ENCODE measurements around the gene CFAP73. TPM values are rescaled to one million over a fixed set of nuclear protein-coding genes. Genes with fewer than 3 reads are reported as not detected.
A peak's percentile ranks its signal among the peaks of the same experiment; 100 is the strongest.
"Not testable (repeated sequence)": the region's sequence is repeated elsewhere in the genome, so short reads cannot be mapped to it uniquely, and the experiment has no call there.

CFAP73 gene
- total RNA-seq, 1 donor from 2014 or later = not detected

DNA sequence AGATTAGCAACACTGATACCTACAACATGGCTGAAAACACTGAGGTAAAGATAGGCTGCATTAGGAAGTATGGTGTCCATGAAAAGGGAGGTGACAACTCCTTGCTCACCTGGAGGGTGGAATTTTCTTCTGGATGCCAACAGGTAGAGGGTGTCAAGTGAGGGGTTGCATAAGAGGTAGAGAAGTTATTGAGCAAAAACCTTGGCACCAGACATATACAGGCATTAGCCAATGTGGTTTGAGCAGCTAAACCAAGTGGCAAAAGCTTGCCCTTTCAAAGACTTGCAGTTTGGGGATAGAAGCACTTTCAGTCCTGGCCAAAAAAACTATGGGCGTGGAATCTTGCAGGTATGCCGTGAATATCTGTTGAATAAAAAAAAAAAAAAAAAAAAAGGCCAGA, 39.8 kb downstream of the CFAP73 start:
- no peak for DNase-seq (ENCODE audit: low spot score)

DNA sequence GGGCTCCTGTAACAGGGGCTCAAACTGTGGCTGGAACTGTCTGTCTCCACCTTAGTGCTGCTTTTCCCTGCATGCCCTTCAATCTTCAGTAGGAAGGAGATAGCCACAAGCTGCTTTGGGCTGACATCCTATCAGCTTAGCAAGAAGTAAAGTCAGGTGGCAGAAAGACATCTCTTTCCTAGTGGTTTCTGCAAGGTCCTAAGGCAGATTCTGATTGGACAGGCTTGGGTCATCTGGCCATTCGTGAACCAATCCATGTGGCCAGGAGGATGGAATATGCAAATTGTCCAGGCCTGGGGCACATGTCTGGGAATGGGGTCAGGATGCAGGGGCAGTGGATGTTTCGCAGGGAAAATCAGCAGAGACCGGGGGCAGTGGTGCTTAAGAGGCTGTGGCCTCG, 41.2 kb downstream of the CFAP73 start:
- no peak for DNase-seq (ENCODE audit: low spot score)

DNA sequence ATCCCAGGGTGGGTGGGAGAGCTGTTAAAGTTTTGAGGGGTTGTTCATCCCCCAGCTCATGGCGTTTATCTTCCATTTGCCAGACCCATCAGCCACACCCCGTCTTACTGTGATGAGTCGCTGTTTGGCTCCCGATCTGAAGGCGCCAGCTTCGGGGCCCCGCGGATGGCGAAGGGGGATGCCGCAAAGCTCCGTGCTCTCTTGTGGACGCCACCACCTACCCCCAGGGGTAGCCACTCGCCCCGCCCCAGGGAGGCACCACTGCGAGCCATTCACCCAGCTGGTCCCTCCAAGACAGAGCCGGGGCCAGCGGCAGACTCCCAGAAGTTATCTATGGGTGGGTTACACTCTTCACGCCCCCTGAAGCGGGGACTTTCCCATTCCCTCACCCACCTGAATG, 41.7 kb downstream of the CFAP73 start:
- DNase-seq (ENCODE audit: low spot score) = no peak

DNA sequence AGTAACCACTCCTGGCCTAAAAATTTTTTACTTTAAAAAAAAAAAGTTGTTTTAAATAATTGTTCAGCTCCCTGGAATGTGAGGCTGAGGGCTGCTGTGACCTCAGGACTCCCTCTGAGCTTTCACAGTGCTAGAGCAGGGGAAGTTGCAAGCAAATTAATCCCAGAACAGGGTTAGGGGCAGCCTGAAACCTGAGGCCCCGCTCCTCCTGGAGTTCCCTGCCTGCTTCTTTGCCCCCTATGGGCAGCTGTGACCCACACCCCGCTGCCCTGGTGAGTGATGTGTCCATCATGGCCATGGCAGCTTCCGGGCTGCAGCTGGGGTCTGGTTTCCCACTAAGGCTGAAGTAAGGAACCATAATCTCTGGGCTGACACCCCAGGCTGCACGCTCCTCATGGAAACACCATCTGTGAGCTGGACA, 45.5 kb downstream of the CFAP73 start:
- DNase-seq (ENCODE audit: low spot score) = no peak

DNA sequence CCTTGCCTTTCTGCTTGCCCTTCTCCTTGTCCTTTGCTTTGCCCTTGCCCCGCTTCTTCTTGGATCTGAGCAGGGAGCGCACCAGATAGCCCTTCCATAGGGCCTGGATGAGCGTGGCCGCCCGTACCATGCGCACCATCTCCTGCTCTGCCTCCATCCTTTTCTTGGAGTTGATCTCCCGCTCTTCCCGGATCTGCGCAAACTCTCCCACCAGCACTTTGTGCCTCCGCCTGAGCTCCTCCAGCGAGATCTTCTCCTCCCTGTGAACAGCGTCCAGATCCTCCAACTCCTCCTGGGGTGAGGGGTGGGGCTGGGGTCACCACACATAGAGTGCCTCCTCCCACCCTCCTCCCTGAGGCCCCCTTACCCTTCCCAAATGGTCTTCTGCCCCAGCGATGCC, 46.1 kb downstream of the CFAP73 start:
- no peak for DNase-seq (ENCODE audit: low spot score)

DNA sequence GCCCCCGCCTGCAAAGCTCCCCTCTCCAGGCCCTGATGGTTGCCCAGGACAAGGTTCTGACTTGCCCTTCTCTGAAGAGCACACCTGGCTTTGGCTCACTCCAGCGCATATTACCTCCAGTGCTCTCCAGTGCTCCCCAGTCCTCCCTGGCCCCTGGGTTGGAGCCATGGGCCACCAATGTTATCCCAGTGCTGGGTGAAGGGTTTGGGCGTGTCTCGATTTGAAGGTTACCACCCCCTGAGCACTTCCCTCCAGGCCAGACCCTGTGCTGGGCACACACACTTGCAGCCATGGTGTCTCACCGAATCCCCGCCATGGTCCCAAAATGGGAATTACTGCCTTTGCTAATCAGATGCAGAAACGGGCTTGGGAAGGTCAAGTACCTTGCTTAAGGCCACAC, 47.1 kb downstream of the CFAP73 start:
- no peak for DNase-seq (ENCODE audit: low spot score)

DNA sequence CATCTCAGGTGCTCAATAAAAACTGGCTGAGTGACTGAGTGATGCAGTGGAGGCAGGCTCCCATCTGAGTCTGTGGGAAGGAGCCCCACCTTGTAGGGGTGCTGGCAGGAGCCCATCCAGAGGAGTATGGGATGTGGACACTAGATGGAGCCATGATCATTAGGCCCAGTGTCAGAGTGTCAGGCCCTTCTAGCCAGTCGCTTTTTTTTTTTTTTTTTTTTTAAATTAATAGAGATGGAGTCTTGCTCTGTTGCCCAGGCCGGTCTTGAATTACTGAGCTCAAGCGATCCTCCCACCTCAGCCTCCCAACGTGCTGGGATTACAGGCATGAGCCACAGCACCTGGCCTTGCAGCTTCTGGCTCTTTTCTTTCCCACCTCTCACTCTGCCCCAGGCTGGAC, 47.5 kb downstream of the CFAP73 start:
- DNase-seq (ENCODE audit: low spot score) = peak; percentile 73

DNA sequence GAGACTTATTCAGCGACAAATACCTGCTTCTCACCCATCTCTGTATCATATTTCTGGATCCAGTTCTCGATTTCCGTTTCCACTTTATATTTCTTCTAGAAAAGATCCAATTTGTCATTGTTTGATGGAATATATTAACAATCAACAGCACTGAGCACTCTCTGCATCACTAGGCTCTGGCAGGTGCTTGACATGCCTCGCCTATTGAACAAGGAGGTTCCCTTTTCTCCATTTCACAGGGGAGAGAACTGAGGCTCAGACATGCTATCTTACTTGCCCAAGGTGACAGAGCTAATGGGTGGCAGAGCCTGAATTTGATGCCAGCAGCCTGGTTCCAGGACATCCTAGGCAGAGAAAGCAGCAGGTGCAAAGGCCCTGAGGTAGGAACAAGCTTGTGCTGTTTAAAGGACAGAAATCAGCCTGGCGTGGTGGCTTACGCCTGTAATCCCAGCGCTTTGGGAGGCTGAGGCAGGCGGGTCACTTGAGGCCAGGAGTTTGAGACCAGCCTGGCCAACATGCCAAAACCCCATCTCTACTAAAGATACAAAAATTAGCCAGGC, 48.1 kb downstream of the CFAP73 start:
- no peak for DNase-seq (ENCODE audit: low spot score)

DNA sequence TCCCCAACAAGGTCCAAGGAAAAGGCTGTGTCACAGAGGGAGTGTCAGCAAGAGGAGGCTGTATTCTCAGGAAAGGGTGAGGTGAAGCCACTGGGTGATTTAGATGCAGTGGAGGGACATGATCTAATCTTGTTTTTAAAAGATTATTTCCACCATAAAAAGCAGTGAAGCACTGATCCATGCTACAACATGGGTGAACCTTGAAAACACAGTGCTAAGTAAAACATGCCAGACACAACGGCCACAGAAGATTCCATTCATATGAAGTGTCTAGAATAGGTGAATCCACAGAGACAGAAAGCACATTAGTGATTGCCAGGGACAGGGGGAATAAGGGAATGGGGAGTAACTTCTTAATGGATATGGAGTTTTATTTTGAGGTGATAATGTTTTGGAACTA, 48.8 kb downstream of the CFAP73 start:
- DNase-seq (ENCODE audit: low spot score) = no peak

DNA sequence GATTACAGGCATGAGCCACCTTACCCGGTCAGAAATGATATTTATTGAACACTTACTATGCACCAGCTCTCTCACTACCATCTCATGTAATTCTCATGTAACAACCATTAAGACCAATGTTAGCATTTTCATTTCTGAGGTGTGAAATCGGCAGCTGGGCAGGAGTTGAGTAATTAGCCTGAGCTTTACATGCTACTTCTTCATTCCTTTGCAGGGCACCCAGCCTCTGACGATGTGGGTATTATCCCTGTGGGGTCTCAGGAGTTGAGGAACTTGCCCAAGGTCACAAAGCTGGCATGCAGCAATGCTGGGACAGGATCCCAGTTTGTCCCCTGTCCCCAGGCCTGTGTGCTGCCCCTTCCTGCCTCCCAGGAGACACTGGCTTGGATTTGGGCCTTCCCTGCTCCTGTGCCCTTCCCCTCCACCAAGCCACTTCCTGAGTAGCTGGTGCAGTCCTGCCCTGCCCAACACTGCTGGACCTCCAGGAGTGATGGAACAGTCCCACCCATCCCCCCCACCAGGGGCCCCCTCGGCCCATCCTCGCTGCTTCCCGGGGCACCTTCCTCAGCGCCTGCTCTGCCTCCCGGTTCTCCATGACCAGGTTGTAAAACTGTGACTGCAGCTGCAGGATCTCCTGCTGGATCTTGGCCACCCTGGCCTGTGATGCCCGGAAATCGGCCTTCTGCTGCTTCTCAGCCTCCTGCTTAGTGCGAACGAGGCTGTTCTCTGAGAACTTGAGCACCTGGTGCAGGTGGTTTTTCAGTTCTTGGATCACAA, 50.7 kb downstream of the CFAP73 start:
- no peak for DNase-seq (ENCODE audit: low spot score)

DNA sequence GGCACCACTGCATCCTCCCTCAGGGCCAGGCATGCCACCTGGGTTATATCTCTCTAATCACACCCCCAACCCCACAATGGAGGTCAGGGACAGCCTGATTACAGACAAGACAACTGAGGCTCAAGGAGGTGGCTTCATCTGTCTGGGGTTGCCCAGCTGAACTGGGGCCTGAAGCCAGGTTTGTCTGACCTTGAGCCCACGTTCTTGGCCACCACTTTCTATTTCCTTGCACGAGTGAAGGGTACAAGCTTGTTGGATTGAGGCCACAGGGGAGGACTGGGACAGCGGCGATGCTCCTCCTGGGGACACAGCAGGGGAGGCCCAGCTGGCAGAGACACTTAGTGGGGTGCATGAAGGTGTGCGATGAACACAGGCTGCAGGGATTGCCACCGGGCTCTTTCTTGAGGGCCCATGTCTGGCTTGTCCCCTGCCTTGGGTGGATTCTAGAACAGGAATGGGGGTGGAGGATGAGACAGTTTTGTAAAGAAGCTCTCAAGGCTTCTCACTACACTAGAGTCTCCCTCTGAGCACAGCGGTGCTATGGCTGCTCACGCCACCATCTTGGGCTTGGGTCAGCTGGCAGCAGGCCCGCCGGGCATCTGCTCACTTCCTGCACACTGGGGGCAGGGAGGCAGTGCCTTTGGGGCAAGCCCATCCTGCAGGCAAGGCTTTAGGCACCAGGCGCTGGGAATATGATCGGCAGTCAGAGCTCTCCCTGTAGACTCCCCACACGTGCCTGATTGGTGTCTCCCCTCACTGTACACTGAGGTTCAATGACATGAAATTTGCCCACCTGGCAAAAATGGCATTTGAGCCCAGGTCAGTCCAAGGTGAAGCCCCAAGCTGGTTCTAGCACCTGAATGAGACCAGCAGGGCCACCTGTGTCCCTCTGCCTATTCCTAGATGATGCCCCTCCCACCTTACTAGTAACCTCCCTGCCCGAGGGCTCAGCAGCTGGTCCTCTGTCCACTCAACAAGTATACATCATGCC, 52.0 kb downstream of the CFAP73 start:
- DNase-seq (ENCODE audit: low spot score) = no peak

DNA sequence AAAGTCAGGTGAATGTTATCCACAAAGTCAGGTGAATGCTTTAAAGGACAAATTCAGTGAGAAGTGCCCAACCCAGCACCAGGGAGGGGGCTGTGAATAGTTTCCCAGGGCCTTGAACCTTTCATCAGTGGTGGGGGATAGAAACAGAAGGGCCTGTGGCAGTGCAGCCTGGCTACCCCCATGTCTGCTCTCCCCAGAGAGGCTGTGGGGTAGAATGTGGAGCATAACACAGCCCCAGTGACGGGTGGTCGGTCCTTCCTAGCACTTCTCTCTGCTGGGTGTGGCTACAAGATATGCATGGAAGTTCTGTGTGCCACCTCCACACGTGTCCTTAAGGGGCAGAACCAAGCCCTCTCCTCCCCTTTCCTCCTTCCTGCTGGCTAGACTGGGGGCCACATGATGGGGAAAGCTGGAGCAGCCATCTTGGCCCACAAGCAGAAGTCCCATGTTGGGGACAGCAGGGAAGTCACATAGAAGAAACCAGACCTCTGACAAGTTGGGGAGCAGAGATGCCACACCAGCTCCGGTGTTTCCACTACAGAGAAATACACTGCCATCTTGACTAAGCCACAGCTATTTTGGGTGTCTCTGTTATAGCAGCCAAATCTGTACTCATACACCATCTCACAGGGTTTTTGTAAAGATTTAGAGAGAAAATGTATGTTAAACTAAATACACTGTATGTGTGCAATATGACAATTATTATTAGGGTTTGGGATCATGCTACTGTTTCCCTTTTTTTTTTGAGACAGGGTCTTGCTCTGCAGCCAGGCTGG, 53.0 kb downstream of the CFAP73 start:
- no peak for DNase-seq (ENCODE audit: low spot score)

DNA sequence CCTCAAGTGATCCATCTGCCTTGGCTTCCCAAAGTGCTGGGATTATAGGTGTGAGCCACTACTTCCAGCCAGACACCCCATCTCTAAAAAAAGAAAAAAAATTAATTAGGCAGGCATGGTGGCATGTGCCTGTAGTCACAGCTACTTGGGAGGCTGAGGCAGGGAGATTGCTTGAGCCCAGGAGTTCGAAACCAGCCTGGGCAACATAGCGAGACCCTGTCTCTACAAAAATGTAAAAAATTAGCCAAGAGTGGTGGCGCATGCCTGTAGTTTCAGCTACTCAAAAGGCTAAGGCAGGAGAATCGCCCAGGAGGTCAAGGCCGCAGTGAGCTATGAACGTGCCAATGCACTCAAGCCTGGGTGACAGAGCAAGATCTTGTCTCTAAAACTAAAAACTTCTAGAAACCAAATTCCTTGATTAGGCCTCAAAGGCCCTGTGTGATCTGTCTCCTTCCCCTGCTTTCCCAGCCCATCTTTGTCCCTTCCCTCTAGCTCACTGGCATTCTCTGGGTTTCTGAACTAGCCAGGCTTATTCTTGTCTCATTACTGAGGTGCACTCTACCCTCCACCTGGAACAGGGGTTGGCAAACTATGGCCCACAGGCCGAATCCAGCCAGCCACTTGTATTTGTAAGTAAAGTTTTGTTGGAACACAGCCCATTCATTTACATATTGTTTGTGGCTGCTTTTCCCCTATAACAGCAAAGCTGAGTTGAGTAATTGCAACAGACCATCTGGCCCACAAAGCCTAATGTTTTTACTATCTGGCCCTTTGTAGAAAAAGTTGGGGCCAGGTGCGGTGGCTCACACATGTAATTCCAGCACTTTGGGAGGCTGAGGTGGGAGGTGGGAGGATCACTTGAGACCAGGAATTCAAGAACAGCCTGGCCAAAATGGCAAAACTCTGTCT, 54.6 kb downstream of the CFAP73 start:
- DNase-seq (ENCODE audit: low spot score) = no peak

DNA sequence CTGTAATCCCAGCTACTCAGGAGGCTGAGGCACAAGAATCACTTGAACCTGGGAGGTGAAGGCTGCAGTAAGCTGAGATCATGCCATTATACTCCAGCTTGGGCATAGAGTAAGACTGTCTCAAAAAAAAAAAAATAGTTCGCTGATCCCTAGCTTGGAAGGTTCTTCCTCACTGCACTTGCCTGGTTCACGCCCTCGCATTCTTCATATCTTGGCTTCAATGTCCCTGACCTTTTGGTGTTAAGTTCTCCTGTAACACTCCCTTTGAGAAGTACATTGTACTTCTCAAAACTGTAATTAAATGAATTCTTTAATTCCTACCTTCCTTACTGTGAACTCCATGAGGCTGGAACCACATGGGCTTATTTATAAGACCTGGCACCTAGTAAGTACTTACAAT, 55.3 kb downstream of the CFAP73 start:
- DNase-seq (ENCODE audit: low spot score) = no peak

DNA sequence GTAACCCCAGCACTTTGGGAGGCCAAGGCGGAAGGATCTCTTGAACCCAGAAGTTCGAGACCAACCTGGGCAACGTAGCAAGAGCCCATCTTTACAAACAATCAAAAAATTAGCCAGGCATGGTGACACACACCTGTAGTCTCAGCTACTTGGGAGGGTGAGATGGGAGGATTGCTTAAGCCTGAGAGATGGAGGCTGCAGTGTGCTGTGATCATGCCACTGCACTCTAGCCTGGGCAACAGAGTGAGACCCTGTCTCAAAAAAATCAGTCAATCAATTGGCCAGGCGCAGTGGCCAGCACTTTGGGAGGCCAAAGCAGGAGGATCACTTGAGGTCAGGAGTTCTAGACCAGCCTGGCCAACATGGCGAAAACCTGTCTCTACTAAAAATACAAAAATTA, 57.3 kb downstream of the CFAP73 start:
- DNase-seq (ENCODE audit: low spot score) = not testable (repeated sequence)

DNA sequence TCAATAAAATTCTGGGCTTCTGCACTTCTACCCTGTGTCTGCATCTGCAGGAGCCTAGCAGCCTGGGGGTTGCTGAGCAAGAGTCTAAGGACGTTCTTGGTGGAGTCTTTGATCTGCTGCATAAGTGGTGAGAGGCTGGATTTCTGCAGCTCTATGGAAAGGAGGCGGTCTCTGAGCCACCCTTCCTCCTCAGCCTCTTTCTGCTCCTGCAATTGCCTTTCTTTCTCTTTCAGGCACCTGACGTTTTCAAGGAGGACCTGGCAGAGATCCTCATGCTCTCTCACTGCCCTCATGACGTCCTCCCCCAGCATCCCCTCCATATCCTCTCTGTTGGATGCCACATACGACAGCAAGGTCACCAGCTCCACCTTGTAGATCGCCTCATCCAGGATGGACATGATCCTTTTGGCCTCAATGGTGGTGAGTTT, 58.1 kb downstream of the CFAP73 start:
- DNase-seq (ENCODE audit: low spot score) = no peak

DNA sequence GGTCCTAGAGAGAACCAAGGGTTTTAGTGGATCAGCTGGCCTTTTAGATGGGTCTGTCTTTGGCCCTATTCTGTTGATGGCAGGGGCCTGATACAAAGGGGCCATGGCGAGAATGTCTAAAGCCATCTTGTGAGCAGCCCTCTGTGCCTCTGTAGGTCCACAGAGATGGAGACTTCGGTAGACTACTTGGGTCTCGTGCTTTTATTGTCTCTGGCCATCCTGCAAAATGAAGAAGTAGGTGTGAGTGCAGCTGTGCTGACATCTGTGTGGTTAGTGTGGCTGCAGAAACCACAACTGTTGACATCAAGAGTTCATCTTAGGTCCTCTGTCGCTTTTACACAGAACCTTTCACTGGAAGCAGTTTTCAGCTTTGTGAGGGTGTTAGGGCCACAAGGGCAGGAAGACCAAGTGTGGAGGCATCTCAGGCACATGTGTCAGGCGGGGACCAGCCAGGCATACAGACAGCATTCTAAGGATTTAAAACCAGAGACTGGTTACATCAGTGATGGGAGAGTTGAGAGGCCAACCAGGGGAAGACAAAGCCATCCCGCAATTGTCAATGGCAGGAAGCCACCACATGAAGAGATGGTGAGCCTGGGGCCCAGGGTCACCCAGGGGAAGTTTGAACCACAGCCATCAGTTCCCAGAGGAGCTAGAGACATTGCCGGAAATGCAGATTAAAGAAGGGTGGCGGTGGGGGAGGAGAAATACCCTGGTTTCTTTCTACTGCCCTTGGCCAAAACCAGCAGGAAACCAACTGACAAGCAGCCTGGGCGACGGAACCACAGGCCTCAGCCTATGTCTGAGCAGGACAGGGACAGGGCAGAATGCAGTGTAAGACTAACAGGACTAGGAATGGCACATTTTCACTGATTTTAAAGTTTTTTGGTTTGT, 58.8 kb downstream of the CFAP73 start:
- DNase-seq (ENCODE audit: low spot score) = no peak

Measured in ureter (tissue), 1 donor.